ENCODE results near the gene GCNT3.
"Not testable (repeated sequence)": the region's sequence is repeated elsewhere in the genome, so short reads cannot be mapped to it uniquely, and the experiment has no call there.

Gene GCNT3

GRCh38 chr15:59622289-59622688 lies 10.7 kb downstream of the GCNT3 start:
- DNase-seq, result no peak

GRCh38 chr15:59632714-59633113 lies 21.1 kb downstream of the GCNT3 start:
- no peak for DNase-seq

- no peak for DNase-seq
Observed at GRCh38 chr15:59636184-59636583, 24.6 kb downstream of the GCNT3 start.

DNA sequence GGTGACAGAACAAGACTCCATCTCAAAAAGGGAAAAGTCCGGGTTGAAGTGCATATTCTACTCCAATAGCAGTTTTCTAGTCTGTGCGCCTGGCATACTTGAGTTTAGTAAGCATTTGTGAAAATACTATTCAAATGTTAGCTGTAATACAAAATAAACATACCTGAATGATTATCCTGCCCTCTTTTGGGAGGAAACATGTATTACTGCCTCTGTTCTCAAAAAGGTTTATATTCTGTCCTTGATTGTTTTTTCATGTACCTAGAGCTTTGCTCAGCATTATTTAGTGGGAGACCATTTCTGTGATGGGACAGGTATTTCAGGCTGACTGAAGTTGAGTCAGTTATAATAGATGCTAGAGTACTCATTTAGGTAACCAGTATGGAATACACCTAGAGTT lies 25.9 kb downstream of the GCNT3 start:
- DNase-seq, result not testable (repeated sequence)

- no peak for DNase-seq
Observed at GRCh38 chr15:59642351-59642750, 30.8 kb downstream of the GCNT3 start.

DNA sequence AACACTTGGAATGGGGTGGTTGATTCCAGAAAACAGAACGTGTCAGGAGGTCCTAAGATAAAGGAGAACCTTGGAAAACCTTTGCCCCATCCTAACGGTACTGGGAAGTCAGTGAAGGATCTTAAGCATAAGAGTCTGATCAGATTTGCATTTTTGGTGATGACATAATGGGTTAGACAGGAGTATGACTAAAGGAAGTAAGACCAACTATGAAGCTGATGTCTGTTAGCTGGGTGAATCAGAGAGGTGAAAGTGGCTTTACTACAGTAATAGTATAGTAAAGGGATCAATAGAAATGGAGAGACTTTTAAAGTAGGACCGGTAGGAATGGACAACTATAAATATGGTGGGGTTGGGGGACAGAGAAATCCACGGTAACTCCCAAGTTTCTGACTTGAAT lies 33.2 kb downstream of the GCNT3 start:
- no peak for DNase-seq

DNA sequence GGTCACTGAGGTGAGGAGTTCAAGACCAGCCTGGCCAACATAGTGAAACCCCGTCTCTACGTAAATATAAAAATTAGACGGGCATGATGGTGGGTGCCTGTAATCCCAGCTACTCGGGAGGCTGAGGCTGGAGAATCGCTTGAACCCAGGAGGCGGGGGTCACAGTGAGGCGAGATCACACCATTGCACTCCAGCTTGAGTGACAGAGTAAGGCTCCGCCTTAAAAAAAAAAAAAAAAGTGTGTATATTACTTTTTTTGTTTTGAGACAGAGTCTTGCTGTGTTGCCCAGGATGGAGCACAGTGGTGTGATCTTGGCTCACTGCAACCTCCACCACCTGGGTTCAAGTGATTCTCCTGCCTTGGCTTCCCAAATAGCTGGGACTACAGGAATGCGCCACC lies 34.2 kb downstream of the GCNT3 start:
- not testable (repeated sequence) for DNase-seq

GRCh38 chr15:59646277-59646676 lies 34.7 kb downstream of the GCNT3 start:
- no peak for DNase-seq

GRCh38 chr15:59647085-59647484 lies 35.5 kb downstream of the GCNT3 start:
- no peak for DNase-seq

GRCh38 chr15:59649603-59650002 lies 38.0 kb downstream of the GCNT3 start:
- no peak for DNase-seq

GRCh38 chr15:59654046-59654445 lies 42.5 kb downstream of the GCNT3 start:
- DNase-seq, result no peak

DNA sequence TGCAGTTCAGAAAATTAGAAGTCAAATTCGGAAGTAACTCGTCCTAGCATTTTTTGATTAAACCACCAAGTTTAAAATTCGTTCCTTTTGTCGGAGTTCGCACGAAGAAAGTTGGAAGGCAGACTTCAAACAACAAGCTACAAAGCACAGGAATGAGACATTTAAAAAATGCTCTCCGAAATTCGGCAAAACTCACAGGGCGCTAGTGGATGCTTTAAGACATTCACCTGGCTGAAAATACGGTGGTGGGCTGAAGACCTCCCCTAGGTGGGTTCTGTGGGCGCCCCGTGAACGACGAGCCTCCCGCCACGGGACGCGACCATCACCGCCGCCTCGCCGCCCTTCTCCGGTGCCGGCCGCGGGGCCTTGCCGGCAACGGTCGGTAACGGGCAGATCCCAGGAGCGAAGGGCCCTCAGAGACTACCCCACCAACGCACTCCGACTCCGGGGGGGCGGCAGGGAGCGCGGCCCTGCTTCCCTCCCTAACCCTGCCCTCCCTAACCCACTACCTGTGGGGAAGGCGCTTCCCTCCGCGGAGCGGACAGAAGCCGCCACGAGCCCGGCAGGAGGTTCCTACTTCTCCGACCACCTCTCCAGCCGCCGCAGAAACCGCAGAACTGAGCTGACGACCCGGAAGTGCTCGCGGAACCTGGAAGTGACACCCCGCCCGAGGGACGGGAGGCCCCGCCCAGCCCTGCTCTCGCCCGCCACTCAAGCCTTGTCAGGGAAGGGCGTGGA lies 45.5 kb downstream of the GCNT3 start, which contains the start of gene GTF2A2:
GTF2A2 (minus strand) TSS at position 619 of the 738 bp plus-strand sequence. CDS start 5,238 bp downstream, outside the sequence.
- DNase-seq, result peak; percentile 71

- no peak for DNase-seq
Observed at GRCh38 chr15:59657635-59658125, 46.1 kb downstream of the GCNT3 start.

GRCh38 chr15:59659366-59659765 lies 47.8 kb downstream of the GCNT3 start:
- DNase-seq, result no peak

- DNase-seq, result no peak
Observed at GRCh38 chr15:59662260-59662659, 50.7 kb downstream of the GCNT3 start.

- DNase-seq, result no peak
Observed at GRCh38 chr15:59668556-59668955, 57.0 kb downstream of the GCNT3 start.

Measured in NCI-H1417 treated with DMSO at 0.1 percent for 48 hours (cell line).